Left ventricle myocardium superior (tissue), 1 donor: ENCODE measurements around the gene ATRIP. TPM values are rescaled to one million over a fixed set of nuclear protein-coding genes. Genes with fewer than 3 reads are reported as not detected.
"Not testable (repeated sequence)": the region's sequence is repeated elsewhere in the genome, so short reads cannot be mapped to it uniquely, and the experiment has no call there.

Experiments
- ATAC-seq: fragments of 200-7000 bp; cut with Tn5 transposase; one replicate; pipeline ENCODE4 v1.9.1; 2020; ENCODE audit warnings: mild to moderate bottlenecking, moderate library complexity
- DNase-seq: peaks from one replicate; pipeline ENCODE4 v3.0.0-alpha.2; 2020
- intact Hi-C: fragments of 100-400 bp; cut with micrococcal nuclease; formaldehyde crosslinking; loops from one replicate; pipeline ENCODE4 v1.11.0; 2022
- total RNA-seq: library from RNA; stranded (reverse); fragmentation: NEBNext Ultra II Directional; extraction: Animal tissue kit (Norgen Biotek cat#: 25700); gene quantifications from one replicate; pipeline ENCODE4 v1.2.1, GENCODE V29; 2021
- donor health status: DM: no; HTN: yes; CAD: no; lungs with severe emphysema.

ATRIP gene
- total RNA-seq, 1 donor from 2014 or later: 4.9 TPM

DNA sequence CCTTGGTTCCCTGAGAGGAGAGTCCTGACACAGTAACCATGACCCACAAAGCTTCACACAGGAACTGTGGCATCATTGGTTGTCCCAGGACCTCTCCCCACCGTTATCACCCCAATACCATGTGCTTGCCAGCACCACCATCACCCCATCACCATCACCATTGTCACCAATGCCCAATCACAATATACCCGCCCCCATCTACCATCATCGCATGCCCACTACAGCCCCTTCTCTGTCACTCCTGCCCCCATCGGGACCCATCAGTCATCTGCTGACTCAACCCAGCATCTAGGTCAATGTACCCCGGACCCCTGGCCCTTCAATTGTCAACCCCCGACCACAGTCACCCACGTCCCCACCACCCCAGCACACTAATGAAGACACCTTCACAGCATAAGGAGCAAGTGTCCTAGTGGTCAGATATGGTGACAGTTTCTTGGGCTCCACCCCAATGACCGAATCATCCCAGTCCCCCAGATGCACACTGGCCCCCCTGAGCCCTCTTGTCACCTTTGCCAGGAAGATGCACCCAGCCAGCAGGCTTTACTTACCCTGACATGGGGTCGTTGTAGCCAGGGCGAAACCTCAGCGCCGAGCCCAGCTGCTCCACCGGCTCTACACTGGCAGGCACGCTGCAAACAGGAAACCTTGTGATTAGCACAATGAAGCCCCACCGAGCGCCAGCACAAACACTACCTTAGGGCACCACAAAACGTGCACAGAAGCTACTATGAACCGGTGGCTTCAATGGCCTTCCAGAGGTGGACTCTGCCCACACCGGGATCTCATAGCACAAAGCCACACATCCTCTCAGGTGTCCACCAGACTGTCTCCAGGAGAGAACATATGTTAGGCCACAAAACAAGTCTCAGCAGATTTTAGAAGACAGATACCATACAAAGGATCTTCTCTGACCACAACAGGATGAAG lies 32.4 kb downstream of the ATRIP start:
- DNase-seq: no peak
- intact Hi-C loops: no loop called here
- no peak for ATAC-seq

DNA sequence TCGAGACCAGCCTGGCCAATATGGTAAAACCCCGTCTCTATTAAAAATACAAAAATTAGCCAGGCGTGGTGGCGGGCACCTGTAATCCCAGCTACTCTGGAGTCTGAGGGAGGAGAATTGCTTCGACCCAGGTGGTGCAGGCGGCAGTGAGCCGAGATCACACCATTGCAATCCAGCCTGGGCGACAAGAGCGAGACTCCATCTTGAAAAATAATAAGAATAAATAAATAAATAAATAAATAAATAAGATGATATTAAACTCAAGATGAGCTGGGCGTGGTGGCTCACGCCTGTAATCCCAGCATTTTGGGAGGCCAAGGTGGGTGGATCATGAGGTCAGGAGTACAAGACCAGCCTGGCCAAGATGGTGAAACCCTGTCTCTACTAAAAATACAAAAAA lies 34.4 kb downstream of the ATRIP start:
- ATAC-seq, intact Hi-C loops, DNase-seq: not testable (repeated sequence)

DNA sequence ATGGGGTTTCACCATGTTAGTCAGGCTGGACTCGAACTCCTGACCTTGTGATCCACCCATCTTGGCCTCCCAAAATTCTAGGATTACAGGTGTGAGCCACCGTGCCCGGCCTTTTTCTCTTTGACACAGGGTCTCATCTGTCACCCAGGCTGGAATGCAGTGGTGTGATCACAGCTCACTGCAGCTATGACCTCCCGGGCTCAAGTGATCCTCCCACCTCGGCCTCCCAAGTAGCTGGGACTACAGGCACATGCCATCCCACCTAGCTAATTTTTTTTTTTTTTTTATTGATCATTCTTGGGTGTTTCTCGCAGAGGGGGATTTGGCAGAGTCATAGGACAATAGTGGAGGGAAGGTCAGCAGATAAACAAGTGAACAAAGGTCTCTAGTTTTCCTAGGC lies 36.3 kb downstream of the ATRIP start:
- ATAC-seq, DNase-seq, intact Hi-C loops: not testable (repeated sequence)

DNA sequence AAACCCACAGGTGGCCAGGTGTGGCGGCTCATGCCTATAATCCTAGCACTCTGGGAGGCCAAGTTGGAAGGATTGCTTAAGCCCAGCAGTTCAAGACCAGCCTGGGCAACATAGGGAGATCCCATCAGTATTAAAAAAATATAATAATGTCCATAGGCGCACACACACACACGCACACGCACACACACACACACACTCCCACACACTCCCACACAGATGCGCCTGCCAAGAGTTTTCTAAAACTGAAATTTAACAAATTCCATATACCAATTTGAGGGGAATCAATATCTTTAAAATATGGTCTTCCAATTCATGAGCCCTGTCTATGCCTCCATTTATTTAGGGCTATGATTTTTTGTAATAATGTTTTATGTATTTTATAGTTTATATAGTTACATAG lies 40.4 kb downstream of the ATRIP start:
- no peak for ATAC-seq
- no peak for DNase-seq
- intact Hi-C loops: no loop called here

DNA sequence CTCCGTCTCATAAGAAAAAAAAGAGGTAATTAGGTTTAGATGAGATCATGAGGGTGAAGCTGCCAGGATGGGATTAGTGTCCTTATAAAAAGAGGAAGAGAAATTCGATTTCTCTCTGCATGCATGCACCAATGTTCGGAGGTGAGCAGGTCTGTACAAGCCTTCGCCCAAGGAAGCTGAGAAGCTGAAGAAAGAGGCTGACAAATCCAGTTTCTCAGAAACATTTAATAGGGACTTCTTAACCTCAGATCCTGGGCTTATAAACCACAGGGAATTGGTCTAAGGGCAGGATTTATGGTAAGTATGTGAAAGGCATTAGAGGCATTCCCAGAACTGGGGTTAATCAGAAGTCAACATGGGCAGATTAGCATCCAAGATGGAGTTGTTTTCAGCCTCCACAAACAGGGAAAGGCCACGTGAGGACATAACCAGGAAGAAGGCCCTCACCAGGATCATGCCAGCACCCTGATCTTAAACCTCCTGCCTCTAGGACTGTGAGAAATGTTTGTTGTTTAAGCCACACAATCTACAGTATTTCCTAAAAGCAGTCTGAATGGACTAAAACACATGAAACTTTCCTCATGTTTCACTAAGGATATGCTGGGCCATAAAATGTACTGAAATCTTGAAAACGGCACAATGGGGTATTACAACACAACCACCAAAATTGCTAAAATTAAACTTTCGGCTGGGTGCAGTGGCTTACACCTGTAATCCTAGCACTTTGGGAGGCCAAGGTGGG lies 46.1 kb downstream of the ATRIP start:
- intact Hi-C loops: no loop called here
- no peak for ATAC-seq
- DNase-seq: no peak

DNA sequence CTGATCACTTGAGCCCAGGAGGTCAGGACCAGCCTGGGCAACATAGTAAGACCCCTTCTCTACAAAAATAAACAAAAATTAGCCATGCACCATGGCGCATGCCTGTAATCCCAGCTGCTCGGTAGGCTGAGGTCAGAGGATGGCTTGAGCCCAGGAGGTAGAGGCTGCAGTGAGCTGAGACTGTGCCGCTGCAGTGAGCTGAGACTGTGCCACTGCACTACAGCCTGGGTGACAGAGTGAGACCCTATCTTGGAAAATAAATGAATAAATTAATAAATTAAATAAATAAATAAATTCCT lies 46.6 kb downstream of the ATRIP start:
- ATAC-seq (no peak), DNase-seq (no peak)
- intact Hi-C loops: no loop called here

DNA sequence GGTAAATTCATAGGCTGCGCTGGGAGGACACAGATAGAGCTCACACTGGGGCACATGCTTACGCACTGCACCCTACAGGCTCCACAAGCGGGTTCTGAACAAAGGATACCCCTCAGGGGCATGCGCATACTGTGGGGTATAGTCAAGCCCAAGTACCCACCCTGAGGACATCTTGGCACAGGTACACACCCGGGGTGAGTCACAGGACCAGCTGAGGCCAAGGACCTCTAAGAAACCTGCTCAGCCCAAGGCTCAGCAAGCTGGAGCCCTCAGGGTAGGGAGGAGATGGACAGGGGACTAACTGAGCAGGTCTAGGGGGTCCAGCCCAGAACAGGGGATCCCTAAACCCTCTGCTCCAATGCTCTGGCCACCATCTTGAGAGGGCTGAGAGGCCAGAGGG lies 54.1 kb downstream of the ATRIP start:
- intact Hi-C loops: no loop called here
- ATAC-seq: no peak
- DNase-seq: no peak

DNA sequence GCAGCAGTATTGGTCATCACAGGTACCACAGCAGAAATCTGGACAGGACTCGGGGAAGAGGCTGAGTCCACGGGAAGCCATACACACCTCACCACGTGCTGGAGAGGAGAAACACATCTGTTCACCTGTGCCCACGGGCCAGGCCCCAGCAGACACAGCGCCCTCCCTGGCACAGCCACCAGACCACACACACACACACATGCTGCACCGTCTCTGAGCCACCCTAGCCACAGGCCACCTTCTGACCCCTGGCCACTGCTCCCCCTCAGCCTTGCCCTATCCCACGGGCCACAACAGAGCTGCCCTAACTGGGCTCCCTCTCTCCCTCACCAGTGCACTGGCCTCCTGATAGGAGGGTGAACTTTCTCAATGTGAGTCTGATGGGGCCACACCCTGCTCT lies 54.7 kb downstream of the ATRIP start:
- intact Hi-C loops: no loop called here
- no peak for ATAC-seq

DNA sequence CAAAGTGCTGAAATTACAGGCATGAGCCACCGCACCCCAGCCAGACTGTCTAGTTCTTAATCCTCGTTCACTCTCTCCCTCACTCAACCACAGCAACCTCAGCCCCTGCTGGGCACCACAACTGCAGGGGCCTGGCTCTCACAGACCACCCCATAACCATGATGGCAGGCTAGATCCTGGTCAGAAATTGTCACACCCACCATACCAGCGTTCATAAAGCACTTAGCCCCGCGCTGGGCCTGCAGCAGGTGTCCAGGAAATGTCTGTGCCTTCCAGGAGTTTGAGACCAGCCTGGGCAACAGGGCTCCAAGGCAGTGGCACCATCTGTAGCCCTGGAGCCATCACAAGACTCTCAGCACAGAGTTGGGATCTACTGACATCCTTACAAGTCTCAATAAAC lies 55.6 kb downstream of the ATRIP start:
- DNase-seq (no peak), ATAC-seq (no peak)
- intact Hi-C loops: no loop called here

More for the DNA sequence above, 54.7 kb downstream of the ATRIP start:
- no peak for DNase-seq

DNA sequence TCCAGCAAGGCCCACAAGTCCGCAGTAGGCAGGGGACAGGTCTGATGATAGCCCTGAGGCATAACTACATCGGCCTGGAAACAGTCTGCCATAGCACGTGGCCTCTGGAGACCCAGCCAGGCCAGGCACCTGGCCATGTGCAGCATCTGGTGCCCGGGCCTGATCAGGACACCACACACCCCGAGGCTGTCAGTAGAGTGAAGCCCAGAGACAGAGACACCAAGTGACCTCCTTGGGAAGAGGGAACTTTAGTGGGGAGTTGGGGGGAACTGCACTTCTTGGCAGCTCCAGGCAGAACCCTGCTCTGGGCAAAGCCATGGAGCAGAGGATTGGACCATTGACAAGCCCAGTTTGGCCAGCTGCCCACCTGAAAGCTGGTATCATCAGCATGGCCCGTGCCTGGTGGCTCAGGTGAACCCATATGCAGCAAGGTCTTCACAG lies 56.2 kb downstream of the ATRIP start:
- ATAC-seq (peak; percentile 64), DNase-seq (peak; percentile 68)
- intact Hi-C loops: no loop called here

DNA sequence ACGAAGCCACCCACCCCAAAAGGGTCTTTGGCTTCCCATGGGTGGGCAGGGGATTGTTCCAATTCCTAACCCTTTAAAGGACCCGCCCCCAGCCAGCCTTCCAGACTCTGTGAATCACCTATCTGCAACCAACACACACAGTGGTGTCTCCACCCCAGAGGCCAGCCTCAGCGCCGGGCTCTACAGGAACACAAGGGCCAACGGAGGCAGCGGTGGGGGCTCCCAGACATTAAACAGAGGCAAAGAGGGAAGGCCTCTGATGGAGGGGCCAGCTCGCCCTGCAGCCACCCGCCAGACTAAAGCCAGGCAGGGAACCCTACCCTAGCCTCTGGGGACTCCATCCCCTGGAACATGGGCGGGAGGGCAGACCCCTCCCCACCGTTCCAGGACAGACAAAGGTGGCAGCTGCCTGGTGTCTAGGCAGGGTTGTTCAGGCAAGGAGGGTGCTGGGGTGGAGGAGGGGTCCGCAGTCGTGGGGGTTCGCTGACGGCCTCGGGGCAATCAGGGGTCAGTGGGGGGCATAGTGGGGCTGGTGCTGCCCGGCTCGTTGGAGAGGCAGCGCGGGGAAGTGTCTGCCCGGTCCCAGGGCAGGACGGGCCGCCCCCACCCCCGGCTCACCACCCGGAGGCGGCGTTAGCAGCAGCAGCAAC lies 57.0 kb downstream of the ATRIP start:
- DNase-seq (peak; percentile 65), ATAC-seq (peak; percentile 47)
- intact Hi-C loops: no loop called here

DNA sequence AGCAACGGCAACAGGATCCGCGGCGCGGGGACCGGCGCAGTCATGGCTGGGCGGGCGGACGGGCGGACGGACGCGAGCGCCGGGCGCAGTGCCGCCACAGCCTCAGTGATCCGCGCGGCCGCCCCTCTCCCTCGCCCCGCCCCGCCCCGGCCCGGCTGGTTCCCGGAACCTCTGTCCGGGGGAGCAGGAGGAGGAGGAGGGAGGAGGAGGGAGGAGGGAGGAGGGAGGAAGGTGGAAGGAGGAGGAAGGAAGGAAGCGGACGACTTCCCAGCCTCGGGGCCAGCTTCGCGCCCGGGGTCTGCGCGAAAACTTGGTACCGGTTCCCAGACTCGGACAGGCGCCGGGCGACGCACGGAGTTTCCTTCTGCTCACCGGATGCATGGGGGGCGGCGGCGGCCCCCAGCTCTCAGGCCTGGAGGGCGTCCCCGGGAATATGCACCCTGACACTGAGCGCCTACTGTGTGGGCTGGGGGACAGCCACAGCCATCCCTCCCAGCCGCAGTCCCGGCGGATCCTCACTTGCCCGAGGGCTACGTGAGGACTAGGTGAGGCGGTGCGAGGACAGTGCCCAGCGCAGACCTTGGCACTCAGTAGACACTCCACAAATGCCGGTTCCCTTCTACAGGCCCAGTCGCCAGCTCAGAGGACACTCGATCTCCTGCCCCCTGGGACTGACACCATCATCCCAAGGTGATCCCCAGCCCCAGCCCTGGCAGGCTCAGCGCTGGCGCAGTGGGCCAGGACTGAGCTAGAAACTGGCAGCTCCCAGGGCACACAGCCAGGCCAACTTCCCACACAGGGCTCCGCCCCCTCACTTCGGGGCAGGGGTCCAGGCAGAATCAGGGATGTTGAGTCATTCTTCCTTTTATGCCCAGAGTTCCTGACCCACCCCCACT lies 57.8 kb downstream of the ATRIP start, which contains the start of gene SHISA5:
SHISA5 (minus strand) TSS at position 124 of the 896 bp plus-strand sequence; CDS start at position 44, 80 bp downstream.
- ATAC-seq (peak; percentile 92), DNase-seq (peak; percentile 90)
- intact Hi-C loops: no loop called here

DNA sequence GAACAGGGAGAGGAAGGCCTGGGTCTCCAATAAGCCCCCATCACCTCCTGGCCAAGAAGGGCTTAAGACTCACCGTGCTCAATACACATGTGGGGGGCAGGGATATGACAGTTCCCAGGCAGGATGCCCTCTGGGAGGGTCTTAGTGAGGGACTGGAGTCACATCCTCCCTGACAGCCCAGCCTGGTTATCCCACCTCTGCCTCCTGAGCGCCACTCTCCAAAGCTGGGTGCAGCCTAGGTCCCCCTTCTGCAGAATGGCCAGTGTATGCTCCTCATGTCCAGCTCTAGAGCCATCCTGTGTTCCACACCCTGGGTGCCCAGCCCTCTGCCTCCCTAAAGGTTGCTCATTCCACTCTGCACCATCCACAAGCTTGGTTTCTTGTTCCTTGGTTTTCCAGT lies 58.6 kb downstream of the ATRIP start:
- no peak for DNase-seq
- intact Hi-C loops: no loop called here
- no peak for ATAC-seq

DNA sequence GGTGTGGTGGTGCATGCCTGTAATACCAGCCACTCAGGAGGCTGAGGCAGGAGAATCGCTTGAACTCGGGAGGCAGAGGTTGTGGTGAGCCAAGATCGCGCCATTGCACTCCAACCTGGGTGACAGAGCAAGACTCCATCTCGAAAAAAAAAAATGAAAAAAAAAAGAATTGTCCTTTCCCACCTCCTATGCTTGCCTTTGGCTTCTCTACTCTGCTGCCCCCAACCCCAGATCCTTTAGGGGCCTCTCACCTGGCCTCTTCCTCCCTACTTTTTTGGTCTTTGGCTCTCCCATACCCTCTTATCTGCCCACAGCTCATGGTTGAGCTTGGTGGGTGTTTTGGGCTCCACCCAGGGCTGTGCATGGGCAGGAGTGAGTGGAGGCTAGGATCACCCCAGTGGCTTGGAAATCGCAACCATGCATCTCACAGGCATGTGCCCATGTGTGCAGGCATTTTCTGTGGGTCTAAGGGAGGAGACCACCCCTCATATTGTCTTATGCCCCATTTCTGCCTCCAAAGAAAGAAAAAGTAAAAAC lies 59.5 kb downstream of the ATRIP start:
- intact Hi-C loops: no loop called here
- ATAC-seq (no peak), DNase-seq (no peak)

DNA sequence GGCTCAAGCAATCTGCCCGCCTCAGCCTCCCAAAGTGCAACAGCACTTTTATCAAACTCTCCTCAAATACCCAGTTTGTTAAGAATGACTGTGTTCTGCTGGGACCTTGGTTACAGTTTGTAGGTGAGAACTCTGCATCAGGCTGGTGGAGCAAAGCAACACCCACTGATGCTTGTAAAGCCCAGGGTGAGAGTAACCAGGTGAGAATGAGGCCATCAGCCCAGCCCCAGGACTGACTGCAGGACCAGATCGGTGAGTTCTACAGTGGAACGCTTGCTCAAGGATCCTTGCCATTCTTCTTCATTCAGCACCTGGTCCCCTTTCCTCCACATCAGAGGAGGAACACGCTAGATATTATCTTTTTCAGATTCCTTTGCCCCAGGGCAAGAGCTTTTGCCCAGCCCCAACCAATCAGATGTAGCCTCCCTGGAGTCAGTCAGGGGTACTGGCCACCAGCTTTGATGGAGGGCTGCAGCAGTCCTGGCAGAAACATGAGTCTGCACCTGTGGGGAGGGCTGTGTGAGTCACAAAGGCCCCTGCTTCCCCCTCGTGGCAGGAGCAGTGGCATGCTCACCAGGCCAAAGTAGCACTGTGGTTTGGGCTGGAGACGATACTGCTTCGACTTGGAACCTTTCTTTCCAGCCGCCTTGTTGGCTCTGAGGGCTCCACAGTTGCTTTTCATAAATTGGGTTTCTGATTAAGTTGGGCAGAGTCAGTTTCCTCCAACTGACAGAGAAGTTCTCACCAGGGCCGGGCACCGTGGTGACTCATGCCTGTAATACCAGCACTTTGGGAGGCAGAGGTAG lies 60.9 kb downstream of the ATRIP start:
- ATAC-seq (no peak), DNase-seq (peak; percentile 48)
- intact Hi-C loops: no loop called here

DNA sequence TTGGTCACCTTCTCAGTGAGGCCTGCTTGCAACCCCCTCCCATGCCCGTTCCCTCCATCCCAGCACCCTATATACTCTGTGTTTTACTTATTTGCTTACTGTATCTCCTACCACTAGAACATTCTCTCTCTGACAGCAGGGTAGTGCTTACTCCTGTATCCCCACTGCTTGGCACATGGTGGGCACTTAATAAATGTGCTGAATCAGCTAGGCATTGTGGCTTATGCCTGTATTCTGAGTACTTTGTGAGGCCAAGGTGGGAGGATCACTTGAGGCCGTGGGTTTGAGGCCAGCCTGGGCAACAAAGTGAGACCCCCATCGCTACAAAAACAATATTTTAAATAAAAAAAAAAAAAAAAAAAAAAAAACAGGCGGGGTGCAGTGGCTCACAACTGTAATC lies 65.0 kb downstream of the ATRIP start:
- no peak for ATAC-seq
- intact Hi-C loops: no loop called here
- DNase-seq: no peak

DNA sequence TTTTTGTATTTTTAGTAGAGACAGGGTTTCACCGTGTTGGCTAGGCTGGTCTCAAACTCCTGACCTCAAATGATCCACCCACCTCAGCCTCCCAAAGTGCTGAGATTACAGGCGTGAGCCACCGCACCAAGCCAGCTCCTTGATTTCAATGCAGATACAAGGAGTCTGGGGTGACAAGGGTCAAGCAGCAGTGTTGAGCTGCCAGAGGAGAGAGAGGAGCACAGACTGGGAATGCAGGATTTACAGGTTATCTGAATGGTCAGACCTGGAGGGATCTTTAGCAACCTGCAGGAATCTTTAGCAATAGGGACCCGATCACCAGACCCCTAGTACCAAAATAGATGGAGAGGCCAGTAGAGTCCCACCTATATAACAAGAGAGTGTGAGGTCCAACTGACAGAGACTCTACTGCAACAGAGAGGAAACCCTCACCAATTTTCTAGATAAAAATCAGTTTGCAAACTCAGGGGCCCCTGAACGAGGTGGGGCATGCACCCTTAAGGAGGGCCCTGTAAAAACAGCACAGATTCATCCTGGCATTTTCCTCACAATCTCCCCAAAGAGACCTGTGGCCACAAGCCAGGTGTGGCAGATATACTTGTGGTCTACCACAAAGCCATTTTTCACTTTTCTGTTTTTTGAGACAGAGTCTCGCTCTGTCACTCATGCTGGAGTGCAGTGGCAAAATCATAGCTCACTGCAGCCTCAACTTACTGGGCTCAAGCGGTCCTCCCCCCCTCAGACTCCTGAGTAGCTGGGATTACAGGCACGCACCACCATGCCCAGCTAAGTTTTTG lies 68.1 kb downstream of the ATRIP start:
- intact Hi-C loops: no loop called here
- no peak for DNase-seq
- ATAC-seq: no peak
